Glomerular visceral epithelial cell (primary cell): ENCODE data around the gene OR2T6.
"Not testable (repeated sequence)": the region's sequence is repeated elsewhere in the genome, so short reads cannot be mapped to it uniquely, and the experiment has no call there.

ENCODE experiments used
- DNase-seq: peaks from one replicate; pipeline ENCODE4 v3.0.0-alpha.2; 2016; ENCODE audit errors: extremely low spot score

The OR2T6 gene

GRCh38 chr1:248433811-248434415, 58.4 kb downstream of the OR2T6 start:
- DNase-seq: not testable (repeated sequence)

DNA sequence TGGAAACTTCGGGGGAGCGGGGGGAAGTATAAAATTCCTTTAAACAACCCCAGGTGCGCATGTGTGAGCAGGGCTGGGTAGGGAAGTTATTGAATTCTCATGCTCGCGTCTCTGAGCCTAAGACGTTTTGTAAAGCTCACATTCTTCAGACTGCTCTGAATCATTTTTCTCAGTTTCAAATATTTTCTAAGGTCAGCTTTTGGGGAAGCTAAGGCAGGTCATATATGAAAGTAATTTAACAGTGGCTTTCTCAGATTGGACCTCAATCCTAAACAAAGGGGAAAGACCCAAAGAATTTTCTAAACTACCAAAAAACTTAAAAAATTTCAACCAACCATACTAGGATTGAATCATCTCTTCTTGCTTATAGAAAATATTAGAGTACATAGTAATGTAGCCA, 59.4 kb downstream of the OR2T6 start:
- not testable (repeated sequence) for DNase-seq

- DNase-seq: not testable (repeated sequence)
Measured at GRCh38 chr1:248436303-248436702, 60.8 kb downstream of the OR2T6 start.

- not testable (repeated sequence) for DNase-seq
Measured at GRCh38 chr1:248438668-248439067, 63.1 kb downstream of the OR2T6 start.

GRCh38 chr1:248439283-248439682, 63.7 kb downstream of the OR2T6 start:
- DNase-seq: not testable (repeated sequence)
